ENCODE data around the gene NUDT4B.
"Not testable (repeated sequence)": the region's sequence is repeated elsewhere in the genome, so short reads cannot be mapped to it uniquely, and the experiment has no call there.

GRCh38 chr1:148715518-148715917 is 33.1 kb upstream of the NUDT4B start:
- not testable (repeated sequence) for TF ChIP-seq SP1 (IDR thresholded peaks at IDR 0.05); BHLHE40 (IDR thresholded peaks at IDR 0.05; ENCODE audit: borderline replicate concordance); SUZ12 (IDR thresholded peaks at IDR 0.05); NFRKB (IDR thresholded peaks at IDR 0.05); FOXA1 (IDR thresholded peaks at IDR 0.05); LEF1 (IDR thresholded peaks at IDR 0.05; ENCODE audit: borderline replicate concordance); ELF4 (IDR thresholded peaks at IDR 0.05); PKNOX1 (IDR thresholded peaks at IDR 0.05); TARDBP (IDR thresholded peaks at IDR 0.05); FOXM1 (IDR thresholded peaks at IDR 0.05; ENCODE audit: borderline replicate concordance); HDGF (IDR thresholded peaks at IDR 0.05; ENCODE audit: borderline replicate concordance)

Measured in HEK293T (cell line).